H9 (cell line): Measurements from ENCODE around the gene ESX1. TPM values are rescaled to one million over a fixed set of nuclear protein-coding genes. Genes with fewer than 3 reads are reported as not detected.

Experiments used
- DNase-seq: peaks from one replicate; pipeline ENCODE4 v3.0.0-alpha.2; 2017
- H2AFZ ChIP-seq: one replicate; pipeline ENCODE4 v1.6.1; 2013; ENCODE audit warnings: mild to moderate bottlenecking, low read length, control low read depth, moderate library complexity
- H2AK5ac ChIP-seq: 2 replicates; pipeline ENCODE4 v1.6.1; 2013; ENCODE audit warnings: low read length, control low read depth, mixed read lengths; ENCODE audit not compliant: insufficient read length
- H2BK120ac ChIP-seq: one replicate; pipeline ENCODE4 v1.6.1; 2013; ENCODE audit warnings: low read depth, mild to moderate bottlenecking, low read length, control low read depth, inconsistent platforms; ENCODE audit not compliant: poor library complexity, severe bottlenecking
- H2BK12ac ChIP-seq: 2 replicates; pipeline ENCODE4 v1.6.1; 2013; ENCODE audit warnings: low read length, control low read depth, mixed read lengths, low read depth; ENCODE audit not compliant: insufficient read length
- H2BK15ac ChIP-seq: 2 replicates; pipeline ENCODE4 v1.6.1; 2013; ENCODE audit warnings: low read depth, low read length, control low read depth
- H2BK20ac ChIP-seq: one replicate; pipeline ENCODE4 v1.6.1; 2013; ENCODE audit warnings: low read depth, mild to moderate bottlenecking, low read length, control low read depth, inconsistent platforms; ENCODE audit not compliant: poor library complexity, severe bottlenecking
- H2BK5ac ChIP-seq: 2 replicates; pipeline ENCODE4 v1.6.1; 2013; ENCODE audit warnings: low read length, control low read depth, mixed read lengths; ENCODE audit not compliant: insufficient read length
- H3K14ac ChIP-seq: 2 replicates; pipeline ENCODE4 v1.6.1; 2013; ENCODE audit warnings: low read length, control low read depth; ENCODE audit not compliant: insufficient read depth
- H3K18ac ChIP-seq: 2 replicates; pipeline ENCODE4 v1.6.1; 2013; ENCODE audit warnings: low read depth, mild to moderate bottlenecking, mixed read lengths, low read length, control low read depth; ENCODE audit not compliant: insufficient read length
- H3K23ac ChIP-seq: 2 replicates; pipeline ENCODE4 v1.6.1; 2013; ENCODE audit warnings: low read length, control low read depth, mixed read lengths, low read depth; ENCODE audit not compliant: insufficient read length
- H3K23me2 ChIP-seq: 2 replicates; pipeline ENCODE4 v1.6.1; 2013; ENCODE audit warnings: low read depth, mild to moderate bottlenecking, mixed read lengths, low read length, control low read depth; ENCODE audit not compliant: insufficient read length, poor library complexity, severe bottlenecking
- H3K27ac ChIP-seq: 2 replicates; pipeline ENCODE4 v1.5.1; 2013; ENCODE audit warnings: low read length, control low read depth, mixed read lengths, low read depth; ENCODE audit not compliant: insufficient read length
- H3K27me3 ChIP-seq: 2 replicates; pipeline ENCODE4 v1.6.1; 2013; ENCODE audit warnings: low read length, control low read depth, inconsistent platforms; ENCODE audit not compliant: insufficient read depth
- H3K4ac ChIP-seq: 2 replicates; pipeline ENCODE4 v1.6.1; 2013; ENCODE audit warnings: low read depth, mild to moderate bottlenecking, control low read depth, inconsistent platforms, low read length, moderate library complexity
- H3K4me1 ChIP-seq: 2 replicates; pipeline ENCODE4 v1.6.1; 2013; ENCODE audit warnings: low read length, control low read depth, inconsistent platforms; ENCODE audit not compliant: insufficient read depth
- H3K4me2 ChIP-seq: 2 replicates; pipeline ENCODE4 v1.6.1; 2013; ENCODE audit warnings: low read length, control low read depth, mixed read lengths; ENCODE audit not compliant: insufficient read length, insufficient read depth
- H3K56ac ChIP-seq: 2 replicates; pipeline ENCODE4 v1.6.1; 2013; ENCODE audit warnings: low read depth, mild to moderate bottlenecking, mixed read lengths, low read length, control low read depth; ENCODE audit not compliant: insufficient read length
- H3K79me1 ChIP-seq: 2 replicates; pipeline ENCODE4 v1.6.1; 2013; ENCODE audit warnings: low read depth, mild to moderate bottlenecking, moderate library complexity, low read length, control low read depth, inconsistent platforms; ENCODE audit not compliant: insufficient read depth, poor library complexity, severe bottlenecking
- H3K79me2 ChIP-seq: 2 replicates; pipeline ENCODE4 v1.6.1; 2013; ENCODE audit warnings: low read length, control low read depth, inconsistent platforms; ENCODE audit not compliant: insufficient read depth
- H3K9ac ChIP-seq: 2 replicates; pipeline ENCODE4 v1.6.1; 2013; ENCODE audit warnings: low read length, control low read depth, mixed read lengths; ENCODE audit not compliant: insufficient read length; ENCODE audit errors: extremely low read depth
- H3K9me3 ChIP-seq: one replicate; pipeline ENCODE4 v1.6.1; 2013; ENCODE audit warnings: low read depth, low read length, inconsistent platforms; ENCODE audit not compliant: control insufficient read depth
- H3T11ph ChIP-seq: one replicate; pipeline ENCODE4 v1.6.1; 2013; ENCODE audit warnings: mild to moderate bottlenecking, low read length, control low read depth, inconsistent platforms
- H4K20me1 ChIP-seq: one replicate; pipeline ENCODE4 v1.6.1; 2013; ENCODE audit not compliant: control insufficient read depth, insufficient read length, insufficient read depth
- H4K5ac ChIP-seq: 2 replicates; pipeline ENCODE4 v1.6.1; 2013; ENCODE audit warnings: low read depth, mild to moderate bottlenecking, mixed read lengths, low read length, control low read depth; ENCODE audit not compliant: insufficient read length
- H4K8ac ChIP-seq: replicated peaks from 2 replicates; pipeline ENCODE4 v1.6.1; 2013; ENCODE audit warnings: low read length, control low read depth, mixed read lengths, low read depth; ENCODE audit not compliant: insufficient read length
- H4K91ac ChIP-seq: 2 replicates; pipeline ENCODE4 v1.6.1; 2013; ENCODE audit warnings: low read depth, mild to moderate bottlenecking, moderate library complexity, mixed read lengths, low read length, control low read depth; ENCODE audit not compliant: insufficient read length
- H3K27ac Mint-ChIP-seq, 3 experiments: 2 replicates in 2 of 3; 3 replicates in 1 of 3; pipeline ENCODE4 v1.8.0; 2020 to 2021; ENCODE audit warnings: mixed read lengths in 3 of 3, mild to moderate bottlenecking in 1 of 3, moderate library complexity in 1 of 3
- H3K27me3 Mint-ChIP-seq: 2 replicates; pipeline ENCODE4 v1.8.0; 2021; ENCODE audit warnings: low read depth, mild to moderate bottlenecking, moderate library complexity, mixed read lengths
- H3K36me3 Mint-ChIP-seq, 3 experiments: 2 replicates in 2 of 3; 3 replicates in 1 of 3; pipeline ENCODE4 v1.8.0; 2020 to 2021; ENCODE audit warnings: low read depth in 3 of 3, mixed read lengths in 3 of 3; ENCODE audit not compliant: insufficient read depth in 1 of 3
- H3K4me1 Mint-ChIP-seq, 2 experiments: 2 replicates each; pipeline ENCODE4 v1.8.0; 2020; ENCODE audit warnings: mixed read lengths in 2 of 2
- H3K4me3 Mint-ChIP-seq, 2 experiments: 2 replicates in 1 of 2; 3 replicates in 1 of 2; pipeline ENCODE4 v1.8.0; 2020 to 2021; ENCODE audit warnings: mild to moderate bottlenecking in 2 of 2, mixed read lengths in 2 of 2, moderate library complexity in 1 of 2
- H3K9me3 Mint-ChIP-seq, 2 experiments: 2 replicates in 1 of 2; 3 replicates in 1 of 2; pipeline ENCODE4 v1.8.0; 2020; ENCODE audit warnings: mild to moderate bottlenecking in 2 of 2, mixed read lengths in 2 of 2, moderate library complexity in 1 of 2
- WGBS: extraction: QIAGEN DNeasy Blood & Tissue Kit; methylation state at CpG from one replicate; pipeline ENCODE4 v1.1.7; 2013; ENCODE audit warnings: missing lambda C conversion rate, low lambda C conversion rate, mixed read lengths; ENCODE audit not compliant: insufficient read length; ENCODE audit errors: extremely low coverage; 5-methylcytosine and 5-hydroxymethylcytosine counted together
- long read RNA-seq: library from polyadenylated mRNA; unstranded; transcript quantifications from one replicate; pipeline ENCODE4 v2.0.0, GENCODE V29; 2020
- total RNA-seq: library from RNA; stranded (reverse); gene quantifications from 2 replicates; pipeline ENCODE4 v1.2.1, GENCODE V29; 2021
- TF ChIP-seq, protein P1 (sequence below): fragments of 200-600 bp; sonication (generic); conservative IDR thresholded peaks from 3 replicates; pipeline ENCODE4 v1.8.0; 2021; ENCODE audit warnings: antibody characterized with exemption, mild to moderate bottlenecking

Gene ESX1
- total RNA-seq = not detected in 2 replicates
- long read RNA-seq = 0 reads

DNA sequence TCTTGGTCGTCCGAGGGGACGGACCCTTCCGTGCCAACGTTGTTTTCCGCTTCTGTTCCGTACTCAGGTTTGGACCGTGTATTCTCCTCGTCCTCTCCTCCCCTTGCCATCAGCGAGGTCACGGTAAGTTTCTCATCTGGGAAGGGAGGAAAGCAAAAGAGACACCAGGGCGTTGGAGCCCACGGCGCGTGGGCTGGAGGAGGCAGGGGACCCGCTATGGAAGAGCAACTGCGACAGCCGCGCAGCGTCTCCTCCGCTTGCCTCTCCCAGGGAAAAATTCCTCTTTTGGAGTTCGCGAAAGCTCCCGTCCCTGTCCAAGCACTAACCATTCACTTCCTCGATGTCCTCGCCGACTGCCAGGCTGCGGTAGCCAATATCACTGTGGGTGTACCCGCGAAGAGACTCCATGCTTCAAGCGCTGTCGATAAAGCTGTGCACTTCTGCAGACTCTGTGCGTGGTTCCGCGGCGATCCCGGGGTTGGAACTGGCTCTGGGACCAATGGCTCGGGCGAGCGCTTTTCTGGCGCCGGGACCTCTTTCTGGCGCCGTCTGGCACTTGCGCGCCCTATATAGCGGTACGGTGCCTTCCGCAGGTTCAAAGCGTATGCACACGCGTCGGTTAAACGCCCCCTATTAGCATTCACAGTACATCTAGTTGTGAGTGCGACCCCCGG, at the start of gene ESX1:
Gene ESX1 (minus strand): TSS at position 492 of the 674 bp plus-strand sequence. CDS start 84 bp downstream, at position 408.
- Histone ChIP-seq H3K14ac (no peak within 1 kb of the TSS), H2BK12ac (no peak within 1 kb of the TSS), H3K18ac (no peak within 1 kb of the TSS), H3K23me2 (peaks cover 6% of the 10 kb centered on the region), H3K9ac (no peak within 1 kb of the TSS), H3K23ac (no peak within 1 kb of the TSS), H3K4me2 (peak within 1 kb of the TSS; percentile 84), H4K5ac (no peak within 1 kb of the TSS), H2AFZ (no peak within 1 kb of the TSS), H3T11ph (no peak within 1 kb of the TSS), H2BK20ac (no peak within 1 kb of the TSS), H2BK5ac (no peak within 1 kb of the TSS), H3K27me3 (peaks cover 74% of the 10 kb centered on the region), H4K91ac (no peak within 1 kb of the TSS), H2BK15ac (no peak within 1 kb of the TSS), H3K4ac (no peak within 1 kb of the TSS), H2AK5ac (no peak within 1 kb of the TSS), H2BK120ac (no peak within 1 kb of the TSS), H4K20me1 (no peaks in the 10 kb centered on the region), H3K27ac (no peak within 1 kb of the TSS), H3K79me2 (no peaks in the 10 kb centered on the region), H3K4me1 (no peaks in the 10 kb centered on the region), H3K56ac (no peak within 1 kb of the TSS), H3K79me1 (no peaks in the 10 kb centered on the region), H4K8ac (no peak within 1 kb of the TSS), H3K9me3 (peaks cover 5% of the 10 kb centered on the region)
- peak; percentile 48 for DNase-seq
- H3K4me1 Mint-ChIP-seq = peaks cover 4 to 6% of the 10 kb centered on the region in 2 experiments
- peaks cover 0 to 2% (median 0%) of the 10 kb centered on the region in 3 experiments; a peak in 2 of 7 replicates for H3K36me3 Mint-ChIP-seq
- WGBS = no CpG with 5 or more reads among the region's 56 CpGs
- TF ChIP-seq, protein P1, sequence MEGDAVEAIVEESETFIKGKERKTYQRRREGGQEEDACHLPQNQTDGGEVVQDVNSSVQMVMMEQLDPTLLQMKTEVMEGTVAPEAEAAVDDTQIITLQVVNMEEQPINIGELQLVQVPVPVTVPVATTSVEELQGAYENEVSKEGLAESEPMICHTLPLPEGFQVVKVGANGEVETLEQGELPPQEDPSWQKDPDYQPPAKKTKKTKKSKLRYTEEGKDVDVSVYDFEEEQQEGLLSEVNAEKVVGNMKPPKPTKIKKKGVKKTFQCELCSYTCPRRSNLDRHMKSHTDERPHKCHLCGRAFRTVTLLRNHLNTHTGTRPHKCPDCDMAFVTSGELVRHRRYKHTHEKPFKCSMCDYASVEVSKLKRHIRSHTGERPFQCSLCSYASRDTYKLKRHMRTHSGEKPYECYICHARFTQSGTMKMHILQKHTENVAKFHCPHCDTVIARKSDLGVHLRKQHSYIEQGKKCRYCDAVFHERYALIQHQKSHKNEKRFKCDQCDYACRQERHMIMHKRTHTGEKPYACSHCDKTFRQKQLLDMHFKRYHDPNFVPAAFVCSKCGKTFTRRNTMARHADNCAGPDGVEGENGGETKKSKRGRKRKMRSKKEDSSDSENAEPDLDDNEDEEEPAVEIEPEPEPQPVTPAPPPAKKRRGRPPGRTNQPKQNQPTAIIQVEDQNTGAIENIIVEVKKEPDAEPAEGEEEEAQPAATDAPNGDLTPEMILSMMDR = no peak
- peak within 1 kb of the TSS; percentile 42 to 82 for H3K4me3 Mint-ChIP-seq
- H3K27me3 Mint-ChIP-seq = peaks cover 97% of the 10 kb centered on the region
- H3K27ac Mint-ChIP-seq = no peak within 1 kb of the TSS
- H3K9me3 Mint-ChIP-seq = peaks cover 4 to 77% of the 10 kb centered on the region in 2 experiments; a peak in 4 of 5 replicates
